GM21367 (cell line): ENCODE results near the gene CLCN4.

Source experiments
- ATAC-seq: cut with Tn5 transposase; IDR thresholded peaks from one replicate; pipeline ENCODE4 v1.9.1; 2021; ENCODE audit not compliant: unreplicated experiment

Gene CLCN4

DNA sequence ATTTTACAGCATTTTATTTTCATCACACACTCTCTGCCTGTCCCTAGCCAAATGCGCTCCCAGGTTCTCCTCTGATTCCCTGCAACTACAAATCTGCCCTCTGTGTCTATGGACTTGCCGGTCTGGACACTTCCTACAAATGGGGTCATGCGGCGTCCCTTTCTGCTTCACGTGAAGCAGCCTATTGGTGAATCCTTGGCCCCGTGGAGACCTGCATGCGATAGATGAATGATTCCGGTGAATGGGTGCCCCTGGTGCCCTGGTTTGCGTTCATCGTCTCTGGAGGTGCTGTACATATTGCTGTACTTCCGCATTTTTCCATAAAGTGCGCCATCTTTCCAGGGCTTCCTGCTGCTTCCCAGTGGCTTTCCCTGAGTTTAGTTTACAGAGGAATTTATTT is 27.5 kb upstream of the CLCN4 start:
- ATAC-seq: no peak

DNA sequence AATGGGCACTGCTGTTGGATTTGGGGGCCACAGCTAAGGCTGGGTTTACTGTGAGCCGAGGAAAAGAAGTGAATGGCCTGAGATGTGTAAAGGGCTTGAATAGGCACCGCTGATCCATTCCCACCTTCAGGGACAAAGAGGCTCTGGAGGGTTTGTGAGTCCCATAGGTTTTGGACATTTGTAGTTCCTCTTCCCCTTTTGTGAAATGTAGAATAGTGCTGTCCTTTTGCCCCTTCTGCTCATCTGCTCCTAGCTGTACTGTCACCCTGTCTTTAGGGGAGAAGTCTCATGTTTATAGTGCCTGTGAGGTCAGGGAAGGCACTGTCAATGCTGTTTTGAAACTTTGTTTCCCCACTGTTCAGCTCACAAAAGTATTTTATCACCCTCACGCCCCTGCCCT is 26.4 kb upstream of the CLCN4 start:
- ATAC-seq: no peak

DNA sequence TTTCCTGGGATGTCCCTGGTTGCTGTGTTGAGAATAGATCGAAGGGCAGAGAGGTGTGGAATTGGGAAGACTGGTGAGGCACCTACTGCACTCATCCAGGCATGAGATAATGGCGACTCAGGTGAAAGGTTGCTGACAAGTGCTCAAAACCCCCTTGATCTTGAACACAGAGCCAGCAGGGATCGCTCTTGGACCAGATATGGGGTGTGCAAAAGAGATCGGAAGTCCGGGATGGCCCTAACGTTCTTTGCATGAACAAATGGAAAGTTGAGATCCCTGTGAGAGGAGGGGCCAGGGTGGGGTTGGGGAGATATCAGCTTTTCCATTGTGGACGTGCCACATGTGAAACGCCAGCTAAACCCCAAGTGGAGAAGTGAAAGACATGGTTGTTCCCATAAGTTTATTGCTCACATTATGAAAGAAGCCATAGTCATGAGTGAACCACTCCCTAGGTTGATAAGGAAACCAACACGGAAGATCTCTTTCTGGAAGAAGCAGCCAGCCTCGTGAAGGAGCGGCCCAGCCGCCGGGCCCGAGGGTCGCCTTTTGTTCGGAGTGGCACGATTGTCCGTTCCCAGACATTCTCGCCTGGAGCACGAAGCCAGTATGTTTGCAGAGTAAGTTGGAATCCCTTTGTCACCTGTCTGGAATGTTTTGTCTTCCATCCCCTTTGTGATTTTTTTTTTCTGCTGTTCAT is 22.6 kb upstream of the CLCN4 start:
- no peak for ATAC-seq

DNA sequence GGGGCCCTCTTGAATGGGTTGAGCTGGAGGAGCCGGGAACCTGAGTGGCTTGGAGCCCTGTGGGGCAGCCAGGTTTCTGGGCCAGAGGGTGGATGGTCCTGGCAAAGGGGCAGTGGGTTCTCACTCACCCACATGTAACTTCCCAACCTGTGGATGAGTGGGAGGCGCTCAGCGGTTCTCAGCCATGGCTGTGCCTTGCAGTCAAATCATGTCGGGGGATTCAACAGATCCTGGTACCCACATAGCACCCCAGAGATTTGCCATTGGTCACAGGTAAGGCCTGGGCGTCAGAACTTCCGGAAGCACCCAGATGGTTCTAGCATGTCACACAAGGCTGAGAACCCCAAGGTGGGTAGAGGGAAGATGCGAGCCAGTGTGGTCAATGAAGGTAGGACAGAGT is 21.9 kb upstream of the CLCN4 start:
- ATAC-seq: no peak

DNA sequence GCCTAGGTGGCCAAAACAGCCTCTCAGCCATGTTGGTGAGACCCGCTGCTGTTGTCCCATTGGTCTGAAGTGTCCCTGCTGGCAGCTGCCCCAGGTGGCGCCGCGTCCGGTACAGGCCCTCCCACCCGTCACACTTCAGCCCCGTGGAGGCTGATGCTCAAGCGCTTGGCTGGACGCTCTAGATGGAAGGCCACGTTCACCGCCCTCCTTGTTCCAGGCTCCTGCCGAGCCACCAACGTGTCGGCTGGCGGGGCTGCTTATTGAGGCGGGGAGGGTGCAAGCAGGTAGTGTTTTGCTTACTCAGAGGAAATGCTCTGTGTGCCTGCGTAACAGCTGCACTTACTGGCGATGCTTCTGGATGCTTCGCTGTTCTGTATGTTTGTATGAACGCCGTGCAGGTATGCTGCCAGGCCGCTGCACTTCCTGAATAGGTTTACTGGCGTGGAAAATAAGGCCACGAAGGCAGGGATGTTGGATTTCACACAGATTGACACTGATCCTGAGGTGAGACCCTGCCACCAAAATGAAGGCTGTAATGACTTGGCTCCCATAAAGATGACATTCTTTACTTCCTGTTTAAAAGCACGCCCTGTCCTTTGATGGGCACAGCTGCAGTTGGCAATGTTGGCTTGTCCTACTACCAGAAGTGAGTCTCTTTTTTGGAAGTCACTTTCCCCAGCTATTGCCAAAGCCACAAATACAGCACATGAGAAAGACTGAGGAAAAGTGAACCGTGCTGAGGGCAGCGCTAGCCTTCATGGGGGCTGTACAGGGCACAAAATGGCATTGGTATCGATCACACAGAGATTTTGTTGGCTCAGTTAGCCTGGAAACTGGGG is 21.0 kb upstream of the CLCN4 start:
- ATAC-seq: no peak

DNA sequence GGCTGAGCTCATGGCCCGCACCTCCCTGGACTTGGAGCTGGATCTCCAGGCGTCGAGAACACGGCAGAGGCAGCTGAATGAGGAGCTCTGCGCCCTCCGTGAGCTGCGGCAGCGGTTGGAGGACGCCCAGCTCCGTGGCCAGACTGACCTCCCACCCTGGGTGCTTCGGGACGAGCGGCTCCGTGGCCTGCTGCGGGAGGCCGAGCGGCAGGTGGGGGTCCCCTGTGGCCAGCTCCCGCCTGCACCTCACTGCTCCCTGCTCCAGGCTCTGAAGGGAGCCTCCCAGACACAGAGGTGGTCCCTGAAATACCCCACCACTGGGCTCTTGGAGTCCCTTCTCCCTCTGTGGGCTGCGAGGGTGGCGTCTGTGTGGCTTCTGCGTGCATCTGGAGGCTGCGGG is 18.0 kb upstream of the CLCN4 start:
- no peak for ATAC-seq

DNA sequence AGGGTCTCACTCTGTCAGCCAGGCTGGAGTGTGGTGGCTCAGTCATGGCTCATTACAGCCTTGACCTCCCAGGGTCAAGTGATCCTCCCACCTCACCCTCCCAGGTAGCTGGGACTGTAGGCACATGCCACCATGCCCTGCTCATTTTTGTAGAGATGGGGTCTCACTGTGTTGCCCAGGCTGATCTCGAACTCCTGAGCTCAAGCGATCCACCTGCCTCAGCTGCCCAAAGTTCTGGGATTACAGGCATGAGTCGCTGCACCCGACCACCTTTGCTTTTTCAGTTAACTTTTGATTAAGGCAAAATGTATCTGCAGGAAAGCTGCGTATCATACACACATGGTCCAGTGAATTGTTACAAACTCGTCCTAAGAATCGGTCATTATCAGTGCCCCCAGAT is 16.5 kb upstream of the CLCN4 start:
- no peak for ATAC-seq

DNA sequence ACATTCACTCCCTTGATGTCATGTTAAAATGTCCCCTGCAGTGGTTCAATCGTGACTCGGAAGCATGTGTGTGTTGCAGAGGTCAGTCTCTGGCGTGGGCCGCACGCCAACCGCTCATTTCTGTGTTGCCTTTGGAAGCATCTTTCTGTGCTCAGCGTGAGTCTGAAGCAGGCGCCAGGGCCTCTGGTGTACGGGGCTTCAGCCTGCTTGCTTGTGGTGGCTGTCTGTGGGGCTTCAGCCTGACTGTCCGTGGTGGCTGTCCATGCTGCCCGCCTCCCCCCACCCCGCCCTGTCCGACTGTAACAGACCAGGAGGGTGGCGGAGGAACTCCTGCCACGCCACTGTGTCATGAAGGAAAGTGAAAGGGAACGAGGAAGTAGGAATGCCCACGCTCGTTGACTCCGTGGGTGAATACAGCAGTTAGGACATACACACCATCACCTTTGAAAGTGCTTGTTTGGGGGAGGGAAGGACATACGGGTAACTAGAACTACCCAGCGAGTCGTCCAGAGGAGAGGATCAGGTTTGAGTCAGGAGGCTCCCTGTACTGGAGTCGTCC is 14.7 kb upstream of the CLCN4 start:
- no peak for ATAC-seq

DNA sequence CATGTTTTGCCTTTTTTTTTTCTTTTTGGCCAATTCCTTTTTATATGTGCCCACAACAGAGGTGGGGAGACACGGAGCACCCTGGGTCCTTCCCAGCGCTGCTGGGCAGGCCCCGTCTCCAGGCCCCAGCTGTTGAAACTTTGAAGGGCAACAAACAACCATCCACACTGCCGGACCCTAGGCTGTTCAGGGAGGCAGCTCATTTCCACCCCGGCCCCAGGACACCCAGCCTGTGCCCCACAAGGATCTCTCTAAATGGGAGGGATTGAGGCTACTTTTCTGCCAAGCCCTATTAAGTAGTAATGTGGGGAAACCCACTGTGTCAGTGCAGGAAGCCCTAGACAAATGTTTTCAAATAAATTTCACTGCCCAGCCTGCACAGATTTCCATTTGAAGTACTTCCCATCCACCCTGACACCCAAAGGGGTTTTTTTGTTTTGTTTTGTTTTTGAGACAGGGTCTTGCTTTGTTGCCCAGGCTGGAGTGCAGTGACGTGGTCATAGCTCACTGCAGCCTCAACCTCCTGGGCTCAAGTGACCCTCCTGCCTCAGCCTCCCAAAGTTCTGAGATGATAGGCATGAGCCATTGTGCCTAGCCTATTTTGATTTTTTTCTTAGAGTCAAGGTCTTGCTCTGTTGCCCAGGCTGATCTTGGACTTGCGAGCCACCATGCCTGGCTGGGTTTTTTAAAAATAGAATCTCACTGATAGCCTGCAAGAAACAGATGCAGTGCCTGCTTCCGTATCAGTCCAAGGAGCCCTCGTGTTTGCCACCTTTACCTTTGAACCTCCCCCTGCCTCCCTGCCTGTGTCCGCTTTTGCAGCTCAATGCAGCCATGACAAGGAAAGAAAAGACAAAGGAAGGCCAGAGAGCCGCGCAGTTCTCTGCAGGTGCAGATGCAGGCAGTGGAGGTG is 13.4 kb upstream of the CLCN4 start:
- no peak for ATAC-seq

DNA sequence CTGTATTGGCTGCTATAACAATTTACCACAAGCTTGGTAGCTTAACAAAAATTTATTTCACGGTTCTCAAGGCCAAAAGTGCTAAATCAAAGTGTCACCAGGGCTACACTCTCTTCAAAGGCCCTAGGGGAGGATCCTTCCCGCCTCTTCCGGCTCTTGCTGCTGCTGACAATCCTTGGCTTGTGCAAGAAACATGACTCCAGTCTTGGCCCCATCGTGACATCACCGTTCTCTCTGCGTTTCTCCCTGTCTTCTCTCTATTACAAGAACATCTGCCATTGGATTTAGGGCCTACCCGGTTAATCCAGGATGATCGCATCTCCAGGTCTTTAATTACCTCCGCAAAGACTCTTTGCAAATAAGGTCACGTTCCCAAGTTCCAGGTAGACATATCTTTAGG is 10.4 kb upstream of the CLCN4 start:
- ATAC-seq: no peak

DNA sequence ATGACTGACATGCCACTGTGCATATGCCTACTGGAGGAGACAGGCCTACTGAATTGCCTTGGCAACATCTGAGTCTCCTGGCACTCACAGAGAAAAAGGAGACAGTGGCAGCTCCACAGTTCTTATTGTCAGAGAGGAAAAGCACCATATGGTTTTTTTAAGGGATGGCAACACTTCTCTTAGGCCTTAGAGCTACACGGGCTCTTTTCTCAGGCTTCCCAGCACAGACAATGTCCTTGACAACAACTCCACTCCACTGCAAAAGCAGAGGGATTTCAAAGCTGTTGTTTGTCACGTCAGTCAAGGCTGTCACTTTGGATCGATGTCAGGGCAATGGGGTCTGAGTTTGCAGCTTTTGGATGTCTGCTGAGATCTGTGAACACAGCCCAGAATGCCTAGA is 4.7 kb upstream of the CLCN4 start:
- ATAC-seq: no peak

DNA sequence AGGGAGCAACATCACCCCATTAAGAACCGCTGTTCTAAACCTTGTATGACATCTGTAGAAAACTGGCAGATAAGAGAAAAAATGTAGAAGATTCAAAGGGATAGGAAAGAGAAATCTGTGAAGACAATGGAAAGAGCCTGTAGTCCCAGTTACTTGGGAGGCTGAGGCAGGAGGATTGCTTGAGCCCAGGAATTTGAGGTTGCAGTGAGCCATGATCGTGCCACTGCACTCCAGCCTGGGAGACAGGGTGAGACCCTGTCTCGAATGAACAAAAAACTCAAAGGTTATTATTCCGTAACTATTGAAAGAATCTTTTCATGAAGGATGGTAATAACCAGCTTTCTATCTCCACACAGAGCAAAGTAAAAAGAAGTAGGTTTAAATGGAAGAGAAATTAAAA is 1.6 kb upstream of the CLCN4 start:
- no peak for ATAC-seq

DNA sequence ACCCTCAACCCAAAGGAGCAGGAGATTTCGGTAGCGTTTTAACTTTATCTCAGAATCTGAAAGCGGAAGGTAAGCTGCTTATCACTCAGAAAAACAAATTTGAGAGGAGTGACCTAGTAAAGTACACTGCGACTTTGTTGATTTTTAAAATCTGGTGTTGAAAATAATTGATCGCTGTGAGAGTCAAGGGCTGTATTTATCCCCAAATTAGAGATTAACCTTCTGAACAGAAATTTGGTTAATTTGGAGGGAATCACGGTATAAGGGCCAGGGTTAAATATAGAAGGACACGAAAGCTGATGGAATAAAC is 212 bp downstream of the CLCN4 start:
- no peak for ATAC-seq

DNA sequence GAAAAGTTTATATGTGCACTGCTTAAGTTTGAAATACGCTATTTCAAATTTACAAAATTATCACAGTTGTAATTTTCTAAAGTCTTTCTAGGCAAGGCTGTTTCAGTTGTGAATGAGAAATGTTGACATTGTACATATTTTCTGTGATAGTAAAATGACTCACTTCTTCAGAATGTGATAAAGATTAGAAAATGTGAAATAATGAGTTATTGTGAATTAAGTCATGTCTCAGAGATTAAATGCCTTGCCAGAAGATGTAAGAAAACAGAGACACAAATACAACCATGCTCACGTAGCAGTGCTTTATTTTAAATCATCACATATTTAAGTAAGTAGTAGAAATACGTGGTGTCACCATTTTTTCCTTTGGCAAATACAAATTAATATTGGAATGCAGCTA is 768 bp downstream of the CLCN4 start:
- no peak for ATAC-seq

DNA sequence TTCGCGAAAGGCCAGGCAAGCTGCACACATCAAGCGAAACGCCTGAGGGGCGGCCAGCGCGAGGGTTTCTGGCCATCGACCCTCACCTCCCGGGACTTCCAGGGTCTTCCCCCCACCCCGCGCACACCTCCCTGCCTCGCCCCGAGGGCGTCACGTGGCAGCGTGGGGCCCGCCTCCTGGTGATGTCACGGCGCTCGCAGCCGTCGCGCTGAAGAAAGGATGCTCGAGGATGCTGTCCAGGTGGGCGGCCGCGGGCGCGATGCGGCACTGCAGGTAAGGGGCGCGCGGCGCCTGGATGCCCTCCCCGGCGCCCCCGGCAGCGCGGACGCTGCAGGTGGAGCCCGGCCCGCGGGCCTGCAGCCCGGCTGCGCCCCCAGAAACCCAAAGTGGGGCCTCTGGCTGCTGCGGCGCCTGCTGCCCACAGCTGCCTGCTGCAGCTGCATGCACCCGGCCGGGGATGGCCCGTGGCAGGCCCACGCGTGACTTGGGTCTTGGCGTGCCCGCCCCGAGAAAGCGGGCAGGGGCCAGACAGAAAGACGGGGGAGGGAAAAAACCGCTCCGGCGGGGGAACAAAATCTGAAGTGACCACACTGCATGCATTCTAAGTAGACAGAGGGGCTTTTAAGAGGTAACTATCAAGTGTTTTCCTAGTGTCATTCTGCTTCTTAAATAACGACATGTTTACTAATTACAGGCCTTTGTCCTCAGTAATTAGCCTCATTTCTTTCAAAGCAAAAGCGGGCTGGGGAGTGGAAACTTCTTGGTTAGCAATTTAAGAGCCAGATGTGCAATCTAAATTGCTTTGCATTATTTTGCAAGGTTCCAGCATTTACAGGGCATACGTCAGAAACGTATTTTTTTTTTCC is 1.7 kb downstream of the CLCN4 start:
- ATAC-seq: peak; percentile 43

DNA sequence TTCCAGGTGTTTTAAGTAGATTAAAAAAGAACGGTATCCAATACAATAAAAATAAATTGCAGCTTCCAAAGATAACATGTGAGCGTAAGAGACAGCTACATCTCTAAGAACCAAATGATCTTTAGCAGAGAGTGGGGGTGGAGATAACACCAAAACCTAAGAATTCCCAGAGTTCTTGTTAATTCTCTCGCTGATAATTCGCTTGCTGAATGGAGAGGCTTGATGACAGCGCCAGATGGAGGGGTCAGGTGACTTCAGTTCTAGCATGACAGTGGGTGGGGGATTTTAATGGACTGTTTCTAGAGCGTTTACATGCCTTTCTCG is 2.3 kb downstream of the CLCN4 start:
- no peak for ATAC-seq

DNA sequence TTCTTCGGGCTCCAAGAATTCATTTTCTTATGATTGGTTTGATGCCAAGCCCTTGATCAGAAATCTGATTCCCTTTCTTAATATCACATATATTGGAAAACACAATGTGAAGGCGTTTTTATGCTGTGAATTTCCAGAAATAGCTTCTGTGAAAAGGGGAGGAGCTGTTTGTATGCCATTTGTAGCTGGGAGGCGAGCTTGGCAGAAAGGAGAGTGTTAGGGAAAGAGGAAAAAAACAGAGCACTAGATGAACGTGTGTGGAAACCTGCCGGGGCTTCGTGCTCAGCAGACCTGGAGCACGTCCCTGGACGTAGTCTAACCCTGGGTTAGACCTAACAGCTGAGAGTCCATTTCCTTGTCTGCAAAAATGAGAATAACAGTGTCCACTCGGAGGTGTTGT is 3.4 kb downstream of the CLCN4 start:
- no peak for ATAC-seq

DNA sequence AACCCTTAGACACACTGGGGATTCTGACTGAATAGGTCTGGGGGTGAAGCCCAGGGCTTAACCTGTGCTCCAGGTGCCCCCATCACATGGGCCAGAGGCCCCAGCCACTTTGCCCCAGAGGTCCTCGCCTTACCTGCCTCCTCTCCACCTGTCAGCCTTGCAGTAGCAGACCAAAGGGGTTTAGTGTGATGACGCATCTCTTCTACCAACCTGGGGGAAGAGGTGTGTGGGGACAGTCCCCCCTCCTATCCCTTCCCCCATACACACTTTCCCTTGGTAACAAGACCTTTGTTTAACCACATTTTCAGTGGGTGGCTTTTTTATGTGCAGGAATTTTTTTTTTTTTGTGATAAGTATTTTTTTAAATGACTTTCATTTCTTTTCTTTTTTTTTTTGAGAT is 6.3 kb downstream of the CLCN4 start:
- no peak for ATAC-seq

DNA sequence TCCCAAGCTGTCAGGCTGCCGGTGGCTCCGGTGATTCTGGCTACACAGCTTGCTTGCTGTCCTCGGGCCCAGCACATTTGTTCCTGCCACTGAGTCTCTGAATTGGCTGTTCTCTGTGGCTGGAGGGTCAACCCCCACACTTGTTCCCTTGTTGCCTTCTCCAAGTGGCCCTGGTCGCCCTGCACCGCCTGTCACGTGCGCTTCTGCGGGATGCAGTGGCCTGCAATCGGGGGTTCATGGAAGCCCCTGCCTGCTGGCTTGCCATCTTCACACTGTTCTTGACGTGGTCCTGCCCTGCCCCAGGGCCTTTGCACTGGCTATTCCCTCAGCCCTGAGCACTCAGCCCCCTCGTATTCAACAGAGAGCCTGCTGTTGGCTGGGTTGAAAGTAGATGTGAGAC is 8.1 kb downstream of the CLCN4 start:
- no peak for ATAC-seq

DNA sequence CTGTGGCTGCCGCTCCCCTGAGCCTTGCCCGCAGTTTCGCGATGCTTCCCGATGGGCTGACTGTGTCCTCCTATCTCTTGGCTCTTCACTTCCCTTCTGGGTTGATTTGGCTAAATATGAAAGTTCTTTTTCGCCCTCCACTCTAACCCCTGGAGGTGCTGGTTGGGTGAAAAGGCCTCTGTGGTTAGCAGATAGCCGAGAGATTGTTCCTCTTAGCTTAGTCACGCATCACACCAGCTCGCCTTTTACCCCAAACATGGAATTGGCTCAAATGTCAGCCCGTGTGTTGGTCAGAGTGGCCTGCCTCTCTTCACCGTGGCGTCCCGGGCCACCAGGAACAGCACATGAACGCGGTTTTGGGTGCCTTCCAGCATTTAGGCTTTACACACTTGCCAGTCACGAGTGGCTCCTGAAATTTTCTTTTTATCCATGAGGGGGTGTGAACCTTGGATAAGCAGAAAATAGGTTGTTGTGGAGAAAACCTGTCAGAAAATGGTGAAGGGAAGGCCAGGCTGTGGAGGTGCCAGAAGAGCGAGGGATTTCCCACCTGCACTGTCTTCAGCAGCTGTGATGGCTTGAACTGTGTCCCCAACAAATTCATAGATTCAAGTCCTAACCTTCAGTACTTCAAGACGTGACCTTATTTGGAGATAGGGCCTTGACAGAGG is 8.9 kb downstream of the CLCN4 start:
- ATAC-seq: no peak
